Transverse colon (tissue), 4 donors: ENCODE results near the gene FCHSD2. TPM values are rescaled to one million over a fixed set of nuclear protein-coding genes. Genes with fewer than 3 reads are reported as not detected.

Experiments
- DNase-seq: peaks from one replicate; pipeline ENCODE4 v3.0.0-alpha.2; 2019
- H3K27ac ChIP-seq, 4 donors: fragments of 200-600 bp; sonication (generic); 2 replicates each; pipeline ENCODE4 v1.5.1; 2016 to 2018; ENCODE audit warnings: inconsistent platforms in 4 of 4
- H3K27me3 ChIP-seq: fragments of 200-600 bp; sonication (generic); 2 replicates; pipeline ENCODE4 v1.5.1; 2017; ENCODE audit warnings: inconsistent platforms
- H3K36me3 ChIP-seq, 4 donors: fragments of 200-600 bp; sonication (generic); 2 replicates each; pipeline ENCODE4 v1.5.1; 2017 to 2019; ENCODE audit warnings: inconsistent platforms in 4 of 4
- H3K4me1 ChIP-seq, 4 donors: fragments of 200-600 bp; sonication (generic); 2 replicates each; pipeline ENCODE4 v1.5.1; 2017 to 2020; ENCODE audit warnings: inconsistent platforms in 4 of 4
- H3K4me3 ChIP-seq, 4 donors: fragments of 200-600 bp; sonication (generic); 1 replicate in 1 of 4; 2 replicates in 3 of 4; pipeline versions ENCODE4 v1.5.1 to v1.6.1; 2017 to 2019; ENCODE audit warnings: inconsistent platforms in 4 of 4
- H3K9me3 ChIP-seq, 2 donors: fragments of 200-600 bp; sonication (generic); 2 replicates each; pipeline ENCODE4 v1.5.1; 2017 to 2019; ENCODE audit warnings: inconsistent platforms in 2 of 2
- EP300 ChIP-seq: sonication (generic); formaldehyde crosslinking; IDR thresholded peaks from one replicate; pipeline ENCODE4 v1.6.1; 2017; ENCODE audit warnings: antibody characterized with exemption, low read depth
- POLR2A ChIP-seq: fragments of 450-650 bp; IDR thresholded peaks from one replicate; pipeline ENCODE4 v1.6.1; 2016; ENCODE audit warnings: antibody characterized with exemption, mild to moderate bottlenecking, moderate library complexity
- POLR2AphosphoS5 ChIP-seq, 3 donors: sonication (generic); formaldehyde crosslinking; IDR thresholded peaks; one replicate each; pipeline ENCODE4 v1.6.1; 2016; ENCODE audit warnings: antibody characterized with exemption in 3 of 3
- WGBS, 2 donors: methylation state at CpG; one replicate each; pipeline ENCODE4 v1.1.5; 2018; ENCODE audit warnings: low coverage in 1 of 2; 5-methylcytosine and 5-hydroxymethylcytosine counted together
- in situ Hi-C, 4 donors: fragments of 200-750 bp; cut with MboI; loops; one replicate each; pipeline versions ENCODE4 v1.15.0 to v1.15.1; 2017; ENCODE audit warnings: low sequenced_read_pairs in 3 of 4, low pct_ligation_motif_present in 1 of 4, low pct_unique_long_range_greater_than_20kb in 1 of 4
- intact Hi-C: fragments of 100-400 bp; cut with DNase I; formaldehyde crosslinking; loops from one replicate; pipeline ENCODE4 v1.15.1; 2023; ENCODE audit warnings: low total_unique reads
- total RNA-seq, 4 donors: library from RNA; depleted of rRNA; stranded (reverse); fragments of >200 nt; gene quantifications; one replicate each; pipeline ENCODE4 v1.1.0, GENCODE V29; 2016
- TF ChIP-seq, protein P1 (sequence below), 5 experiments: fragments of 200-600 bp in 3 of 5; fragments of 450-650 bp in 2 of 5; sonication (generic) in 3 of 5; IDR thresholded peaks; 1 replicate in 2 of 5; 2 replicates in 3 of 5; pipeline ENCODE4 v1.5.1; 2016 to 2017; ENCODE audit warnings: antibody characterized with exemption in 5 of 5, inconsistent platforms in 3 of 5, mild to moderate bottlenecking in 2 of 5, moderate library complexity in 1 of 5

FCHSD2 gene
- total RNA-seq, 4 donors from 2014 or later: 9.1 to 15.9 (median 15.0) TPM

DNA sequence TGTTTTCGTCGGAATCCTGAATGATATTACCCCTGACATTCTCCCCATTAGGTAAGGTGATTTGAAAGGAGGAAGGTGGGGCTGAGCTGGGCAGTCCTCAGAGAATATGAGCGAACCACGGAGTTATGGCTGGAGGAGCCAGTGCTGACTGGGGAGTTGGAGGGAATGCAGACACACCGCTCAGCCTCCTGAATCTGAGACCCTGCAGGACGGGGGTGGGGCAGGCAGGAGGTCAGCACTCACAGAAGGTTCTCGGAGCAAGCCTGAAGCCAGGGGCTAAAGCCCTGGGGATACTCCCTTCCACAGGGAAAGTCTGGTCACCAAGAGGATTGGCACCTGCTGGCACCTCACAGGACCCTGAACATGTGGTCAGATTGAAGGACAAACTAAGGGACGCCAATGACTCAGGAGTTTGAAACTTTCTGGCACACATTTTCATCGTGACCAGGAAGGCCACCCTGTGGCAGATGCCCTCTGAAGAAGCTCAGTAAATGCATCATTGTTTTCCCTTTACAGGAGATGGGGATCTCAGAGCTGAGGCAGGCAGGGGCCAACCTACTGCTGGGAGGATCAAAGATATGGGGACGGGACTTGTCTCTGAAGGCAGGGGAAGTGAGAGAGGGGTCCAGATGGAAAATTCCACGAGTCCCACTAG lies 26.9 kb upstream of the FCHSD2 start:
- no peak for DNase-seq
- no peaks in the 10 kb centered on the region for H3K4me1 ChIP-seq
- H3K36me3 ChIP-seq: no peaks in the 10 kb centered on the region
- no peak overlapping the region for H3K4me3 ChIP-seq
- no peaks in the 10 kb centered on the region for H3K9me3 ChIP-seq
- no peaks in the 10 kb centered on the region for H3K27me3 ChIP-seq
- TF ChIP-seq POLR2AphosphoS5 (IDR thresholded peaks at IDR 0.05) (no peak), POLR2A (no peak)
- TF ChIP-seq, protein P1, sequence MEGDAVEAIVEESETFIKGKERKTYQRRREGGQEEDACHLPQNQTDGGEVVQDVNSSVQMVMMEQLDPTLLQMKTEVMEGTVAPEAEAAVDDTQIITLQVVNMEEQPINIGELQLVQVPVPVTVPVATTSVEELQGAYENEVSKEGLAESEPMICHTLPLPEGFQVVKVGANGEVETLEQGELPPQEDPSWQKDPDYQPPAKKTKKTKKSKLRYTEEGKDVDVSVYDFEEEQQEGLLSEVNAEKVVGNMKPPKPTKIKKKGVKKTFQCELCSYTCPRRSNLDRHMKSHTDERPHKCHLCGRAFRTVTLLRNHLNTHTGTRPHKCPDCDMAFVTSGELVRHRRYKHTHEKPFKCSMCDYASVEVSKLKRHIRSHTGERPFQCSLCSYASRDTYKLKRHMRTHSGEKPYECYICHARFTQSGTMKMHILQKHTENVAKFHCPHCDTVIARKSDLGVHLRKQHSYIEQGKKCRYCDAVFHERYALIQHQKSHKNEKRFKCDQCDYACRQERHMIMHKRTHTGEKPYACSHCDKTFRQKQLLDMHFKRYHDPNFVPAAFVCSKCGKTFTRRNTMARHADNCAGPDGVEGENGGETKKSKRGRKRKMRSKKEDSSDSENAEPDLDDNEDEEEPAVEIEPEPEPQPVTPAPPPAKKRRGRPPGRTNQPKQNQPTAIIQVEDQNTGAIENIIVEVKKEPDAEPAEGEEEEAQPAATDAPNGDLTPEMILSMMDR (IDR thresholded peaks at IDR 0.05): no peak
- WGBS, 2 donors: 87 to 93% methylated on average over 3 to 11 of the region's 11 CpGs
- intact Hi-C loops (no loop called here), in situ Hi-C loops (no loop called here)
- H3K27ac ChIP-seq: no peak overlapping the region

GRCh38 chr11:73167363-73167954 lies 25.3 kb upstream of the FCHSD2 start:
- H3K4me3 ChIP-seq: no peak overlapping the region
- no peak overlapping the region for H3K27ac ChIP-seq
- TF ChIP-seq EP300 (no peak), POLR2A (no peak), POLR2AphosphoS5 (IDR thresholded peaks at IDR 0.05) (no peak)
- TF ChIP-seq, protein P1 (IDR thresholded peaks at IDR 0.05): no peak
- no peaks in the 10 kb centered on the region for H3K9me3 ChIP-seq
- no peaks in the 10 kb centered on the region for H3K36me3 ChIP-seq
- intact Hi-C loops (no loop called here), in situ Hi-C loops (no loop called here)
- WGBS, 2 donors: 22 to 72% methylated on average over 1 to 3 of the region's 3 CpGs
- no peak for DNase-seq
- H3K27me3 ChIP-seq: no peaks in the 10 kb centered on the region
- H3K4me1 ChIP-seq: no peaks in the 10 kb centered on the region

GRCh38 chr11:73164803-73165540 lies 22.9 kb upstream of the FCHSD2 start:
- no peak overlapping the region for H3K4me3 ChIP-seq
- no peaks in the 10 kb centered on the region for H3K27me3 ChIP-seq
- no peak for DNase-seq
- no peak for TF ChIP-seq POLR2A
- 70 to 86% methylated on average over 1 to 2 of the region's 2 CpGs for WGBS, 2 donors
- H3K27ac ChIP-seq: no peak overlapping the region
- intact Hi-C loops (no loop called here), in situ Hi-C loops (no loop called here)
- no peaks in the 10 kb centered on the region for H3K36me3 ChIP-seq
- H3K4me1 ChIP-seq: no peaks in the 10 kb centered on the region
- H3K9me3 ChIP-seq: no peaks in the 10 kb centered on the region

DNA sequence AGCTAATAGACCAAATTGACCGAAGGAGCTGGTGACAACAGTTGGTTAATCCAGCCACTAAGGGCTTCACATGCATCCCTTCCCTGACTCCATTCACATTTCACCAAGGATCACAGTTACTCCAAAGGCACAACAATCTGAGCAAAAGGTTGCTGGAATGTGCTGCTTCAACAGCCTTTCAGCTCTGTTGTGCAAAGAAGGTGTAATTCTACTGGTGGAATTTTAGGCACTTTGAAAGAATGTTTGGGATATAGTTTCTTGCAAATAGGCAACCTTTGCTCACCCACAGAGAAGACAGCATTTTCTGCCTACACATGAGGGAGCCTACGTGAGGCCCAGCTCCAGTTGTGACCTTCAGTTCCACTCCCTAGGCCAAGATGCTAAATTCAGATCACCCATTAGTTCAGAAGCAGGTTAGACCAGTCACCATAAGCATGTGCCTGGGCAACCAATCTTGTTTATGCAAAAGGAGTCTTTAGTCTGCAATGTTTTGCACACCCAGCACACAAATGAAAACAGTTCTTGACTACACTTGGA lies 21.6 kb upstream of the FCHSD2 start:
- H3K9me3 ChIP-seq: no peaks in the 10 kb centered on the region
- WGBS, 2 donors: 60 to 96% methylated on average over 1 to 2 of the region's 2 CpGs
- no peaks in the 10 kb centered on the region for H3K27me3 ChIP-seq
- intact Hi-C loops (no loop called here), in situ Hi-C loops (no loop called here)
- H3K4me3 ChIP-seq: no peak overlapping the region
- H3K27ac ChIP-seq: no peak overlapping the region
- DNase-seq: no peak
- peaks cover 0 to 6% (median 3%) of the 10 kb centered on the region in 4 donors for H3K4me1 ChIP-seq
- TF ChIP-seq EP300 (no peak), POLR2A (no peak), POLR2AphosphoS5 (IDR thresholded peaks at IDR 0.05) (no peak)
- TF ChIP-seq, protein P1 (IDR thresholded peaks at IDR 0.05): no peak
- H3K36me3 ChIP-seq: no peaks in the 10 kb centered on the region
